MCF 10A (cell line): ENCODE results near the gene TAC1. TPM values are rescaled to one million over a fixed set of nuclear protein-coding genes. Genes with fewer than 3 reads are reported as not detected.
"Not testable (repeated sequence)": the region's sequence is repeated elsewhere in the genome, so short reads cannot be mapped to it uniquely, and the experiment has no call there.

ENCODE experiments used
- BruUV-seq: library from RNA; stranded (reverse); fragments of 400-500 nt; replicated peaks from 2 replicates; lab custom pipeline; 2021; lab: Mats Ljungman, UMichigan
- CTCF ChIA-PET: fragments of 300-600 bp; sonication (Branson Sonifier 250); formaldehyde crosslinking; extraction: SDS; loops from one replicate; lab custom pipeline; 2021; ENCODE audit warnings: antibody characterized with exemption, inconsistent platforms; lab: Yijun Ruan, JAX
- POLR2A ChIA-PET: fragments of 300-600, 350-650 bp; sonication (Branson Sonifier 250); formaldehyde crosslinking; extraction: SDS; loops from one replicate; lab custom pipeline; 2020; ENCODE audit warnings: antibody characterized with exemption, inconsistent platforms; lab: Yijun Ruan, JAX
- DNase-seq: peaks from one replicate; pipeline ENCODE4 v3.0.0-alpha.2; 2018; ENCODE audit not compliant: unreplicated experiment
- H3K27ac Mint-ChIP-seq: one replicate; pipeline ENCODE4 v1.8.0; 2022; ENCODE audit warnings: mild to moderate bottlenecking, low read depth, mixed read lengths; ENCODE audit not compliant: unreplicated experiment
- H3K27me3 Mint-ChIP-seq: one replicate; pipeline ENCODE4 v1.8.0; 2022; ENCODE audit warnings: mixed read lengths; ENCODE audit not compliant: insufficient read depth, unreplicated experiment
- H3K36me3 Mint-ChIP-seq: one replicate; pipeline ENCODE4 v1.8.0; 2022; ENCODE audit warnings: mild to moderate bottlenecking, moderate library complexity, mixed read lengths; ENCODE audit not compliant: insufficient read depth, unreplicated experiment
- H3K4me1 Mint-ChIP-seq: one replicate; pipeline ENCODE4 v1.8.0; 2022; ENCODE audit warnings: mixed read lengths; ENCODE audit not compliant: insufficient read depth, unreplicated experiment
- H3K4me3 Mint-ChIP-seq: one replicate; pipeline ENCODE4 v1.8.0; 2022; ENCODE audit warnings: mild to moderate bottlenecking, moderate library complexity, mixed read lengths; ENCODE audit not compliant: unreplicated experiment
- H3K9me3 Mint-ChIP-seq: one replicate; pipeline ENCODE4 v1.8.0; 2022; ENCODE audit warnings: mixed read lengths; ENCODE audit not compliant: unreplicated experiment
- CTCF ChIP-seq: fragments of 200-600 bp; IDR thresholded peaks from one replicate; pipeline ENCODE4 v1.8.0; 2022; ENCODE audit warnings: antibody characterized with exemption, mild to moderate bottlenecking; ENCODE audit not compliant: unreplicated experiment
- intact Hi-C: fragments of 100-400 bp; cut with micrococcal nuclease; formaldehyde crosslinking; loops from 2 replicates; pipeline ENCODE4 v1.14.1; 2022
- total RNA-seq: library from RNA; stranded (reverse); gene quantifications from 2 replicates; pipeline ENCODE4 v1.2.3, GENCODE V29; 2022

TAC1 gene
- total RNA-seq, 1 experiment from 2014 or later, result not detected

GRCh38 chr7:97772045-97772901 lies 40.4 kb downstream of the TAC1 start:
- Mint-ChIP-seq H3K9me3 (no peaks in the 10 kb centered on the region), H3K4me1 (peaks cover 6% of the 10 kb centered on the region), H3K36me3 (no peaks in the 10 kb centered on the region), H3K4me3 (no peak overlapping the region), H3K27ac (no peak overlapping the region), H3K27me3 (peaks cover 42% of the 10 kb centered on the region)
- DNase-seq, result no peak
- no peak for TF ChIP-seq CTCF
- intact Hi-C loops, result no loop called here
- POLR2A ChIA-PET, result no interaction called here
- BruUV-seq, result no TSS peak
- CTCF ChIA-PET, result no interaction called here

- peaks cover 10% of the 10 kb centered on the region for H3K27me3 Mint-ChIP-seq
- H3K4me3 Mint-ChIP-seq, H3K27ac Mint-ChIP-seq, BruUV-seq, intact Hi-C loops, H3K4me1 Mint-ChIP-seq, H3K9me3 Mint-ChIP-seq, H3K36me3 Mint-ChIP-seq, DNase-seq: not testable (repeated sequence)
- ChIA-PET CTCF (interaction anchor here (0.7 kb wide), 1 partner anchor 86 kb away, joined by 4 read pairs; the partner anchor contains the start of gene ASNS), POLR2A (interaction anchor here (0.6 kb wide), 1 partner anchor 822 kb away, joined by 3 read pairs; no protein-coding TSS in a partner anchor)
Measured at GRCh38 chr7:97786398-97786797, 54.5 kb downstream of the TAC1 start.

Other genes with a start within 250 kb of the TAC1 start
- gene ASNS, start 140.3 kb downstream of the TAC1 start, total RNA-seq, result 191 and 303 TPM in 2 replicates